DMS114 treated with DMSO at 0.1 percent for 48 hours (cell line): ENCODE results near the gene TNIK.

ENCODE experiments used
- DNase-seq: peaks from one replicate; lab custom pipeline; 2025; ENCODE audit not compliant: unreplicated experiment; lab: John Stamatoyannopoulos, UW

The TNIK gene

GRCh38 chr3:171286580-171287249, 173.5 kb downstream of the TNIK start:
- no peak for DNase-seq

- no peak for DNase-seq
These were observed 174.9 kb downstream of the TNIK start for GRCh38 chr3:171285287-171285686.

GRCh38 chr3:171284308-171285075, 175.7 kb downstream of the TNIK start:
- DNase-seq, result no peak

DNA sequence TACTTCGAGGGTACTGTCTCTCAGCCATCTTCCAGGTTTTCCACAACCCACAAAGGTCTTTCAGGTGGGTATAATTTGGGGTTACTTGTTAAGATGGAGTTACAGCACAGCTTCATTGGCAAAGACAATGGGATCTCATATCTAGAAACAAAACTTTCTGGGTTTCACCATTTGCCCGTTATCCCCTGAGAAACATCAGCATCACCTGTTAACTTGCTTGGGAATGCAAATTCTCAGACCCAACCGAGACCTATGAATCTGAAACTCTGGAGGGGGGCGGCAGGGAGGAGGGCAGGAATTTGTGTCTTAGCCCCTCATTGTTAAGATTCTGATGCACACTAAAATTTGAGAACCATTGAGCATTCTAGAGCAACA, 176.4 kb downstream of the TNIK start:
- no peak for DNase-seq

- no peak for DNase-seq
These were observed 176.9 kb downstream of the TNIK start for GRCh38 chr3:171283183-171283847.

DNA sequence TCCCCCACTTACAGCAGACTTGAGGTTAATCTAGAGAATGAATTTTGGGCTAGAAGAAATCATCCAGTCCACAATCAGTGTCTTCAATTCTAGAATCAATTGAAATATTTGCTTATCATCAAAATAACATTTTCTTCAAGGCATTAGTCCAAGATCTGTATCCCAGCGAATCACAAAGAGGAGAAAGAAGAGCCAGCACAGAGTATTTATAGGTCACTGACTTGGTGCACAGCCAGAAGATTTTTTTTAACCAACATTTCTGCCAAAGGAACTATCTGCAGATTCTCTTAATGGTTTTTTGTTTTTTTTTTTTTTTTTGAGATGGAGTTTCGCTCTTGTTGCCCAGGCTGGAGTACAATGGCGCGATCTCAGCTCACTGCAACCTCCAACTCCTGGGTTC, 178.2 kb downstream of the TNIK start:
- DNase-seq, result no peak

GRCh38 chr3:171281256-171281992, 178.8 kb downstream of the TNIK start:
- DNase-seq, result no peak

DNA sequence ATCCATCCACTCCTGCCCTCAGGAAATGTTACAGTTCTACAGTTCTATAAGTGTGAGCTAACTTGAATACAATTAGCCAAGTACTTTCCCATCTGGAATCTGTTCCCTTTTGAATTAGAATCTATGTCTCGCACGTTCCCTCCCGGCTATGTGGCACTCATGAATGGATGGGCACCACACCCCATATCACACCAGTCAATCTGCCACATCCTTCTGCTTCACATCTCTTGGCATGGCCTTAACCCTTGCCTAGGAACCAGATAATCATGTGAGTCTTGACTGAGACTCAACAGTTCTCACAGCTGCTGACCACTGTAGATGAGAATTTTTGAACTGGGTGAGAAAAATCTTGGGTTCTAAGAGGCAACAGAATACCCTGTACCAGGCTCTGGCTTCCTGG, 180.2 kb downstream of the TNIK start:
- DNase-seq, result no peak

DNA sequence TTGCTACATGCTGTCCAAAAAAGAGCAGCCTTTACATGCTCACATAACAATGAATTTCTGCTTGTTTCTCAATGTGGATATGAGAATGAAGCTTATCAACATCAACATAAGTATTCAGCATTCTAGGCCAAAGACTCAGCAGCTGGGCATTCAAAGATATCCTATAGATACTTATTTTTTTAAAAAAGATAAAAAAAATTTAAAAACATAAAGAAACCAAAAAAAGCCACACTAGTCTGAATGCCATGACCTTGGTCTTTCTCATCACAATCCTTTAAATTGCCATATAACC, 182.0 kb downstream of the TNIK start:
- DNase-seq, result no peak

DNA sequence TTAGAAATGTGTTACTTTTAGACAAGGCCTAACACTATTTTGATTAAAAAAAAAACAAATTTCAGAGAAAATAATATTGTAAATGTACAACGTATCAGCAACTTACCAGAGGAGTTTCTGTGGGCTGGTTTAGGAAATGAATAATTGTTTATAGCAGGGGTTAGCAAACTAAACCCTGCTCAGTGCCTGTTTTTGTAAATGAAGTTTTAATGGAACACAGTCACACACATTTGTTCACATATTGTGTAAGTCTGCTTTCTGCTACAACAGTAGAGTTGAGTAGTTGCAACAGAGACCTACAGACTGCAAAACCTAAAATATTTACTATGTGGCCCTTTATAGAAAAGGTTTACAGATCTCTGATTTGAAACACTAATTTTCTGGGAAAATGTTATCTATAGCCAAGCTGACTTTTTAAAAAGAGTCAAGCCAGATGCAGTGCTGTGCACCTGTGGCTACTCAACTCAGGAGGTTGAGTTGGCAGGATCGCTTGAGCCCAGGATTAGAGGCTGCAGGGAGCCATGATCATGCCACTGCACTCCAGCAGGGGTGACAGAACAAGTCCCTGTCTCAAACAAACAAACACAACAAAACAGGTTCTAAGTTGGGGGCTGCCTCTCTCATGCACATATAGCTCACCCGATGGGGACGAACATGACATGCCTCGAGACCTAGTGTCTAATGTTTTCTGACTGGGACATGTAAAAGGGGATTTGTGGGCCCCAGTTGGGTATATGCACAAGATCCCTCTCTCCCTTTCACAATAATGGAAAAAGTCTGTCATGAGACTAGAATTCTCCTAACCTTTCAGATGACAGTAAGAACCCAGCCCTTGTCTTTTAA, 182.5 kb downstream of the TNIK start:
- DNase-seq, result no peak

DNA sequence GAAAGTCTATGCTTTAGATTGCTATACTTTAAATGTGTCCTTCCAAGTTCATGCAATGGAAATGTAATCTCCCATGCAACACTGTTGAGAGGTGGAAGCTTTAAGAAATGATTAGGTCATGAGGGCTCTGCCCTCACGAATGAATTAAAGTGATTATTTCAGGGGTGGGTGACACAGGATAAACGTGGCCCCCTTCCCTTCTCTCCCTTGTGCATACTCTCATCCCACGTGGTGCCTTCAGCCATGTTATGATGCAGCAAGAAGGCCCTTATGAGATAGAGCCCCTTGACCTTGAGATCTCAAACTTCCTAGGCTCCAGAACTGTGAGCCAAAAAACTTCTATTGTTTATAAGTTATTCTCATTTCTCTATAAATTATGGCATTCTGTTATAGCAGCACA, 183.3 kb downstream of the TNIK start:
- no peak for DNase-seq

GRCh38 chr3:171274222-171274621, 186.0 kb downstream of the TNIK start:
- DNase-seq, result no peak

DNA sequence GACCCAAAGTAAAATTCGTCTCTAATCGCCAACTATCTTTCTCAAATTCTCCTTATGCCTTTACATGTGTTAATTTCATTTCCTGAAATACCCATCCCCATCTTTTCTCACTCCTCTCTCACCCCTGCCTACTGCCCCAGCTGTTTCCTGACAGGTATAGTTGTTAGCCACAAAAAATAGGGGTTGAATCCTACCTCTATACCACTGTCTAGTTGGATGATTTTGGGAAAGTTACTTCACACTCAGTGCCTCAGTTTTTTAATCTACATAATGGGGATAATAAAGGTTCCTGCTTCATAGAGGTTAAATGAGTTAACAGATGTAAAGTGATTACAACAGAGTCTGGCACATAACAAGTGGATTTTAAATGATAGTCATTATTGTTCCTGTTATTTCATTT, 189.7 kb downstream of the TNIK start:
- DNase-seq, result no peak

DNA sequence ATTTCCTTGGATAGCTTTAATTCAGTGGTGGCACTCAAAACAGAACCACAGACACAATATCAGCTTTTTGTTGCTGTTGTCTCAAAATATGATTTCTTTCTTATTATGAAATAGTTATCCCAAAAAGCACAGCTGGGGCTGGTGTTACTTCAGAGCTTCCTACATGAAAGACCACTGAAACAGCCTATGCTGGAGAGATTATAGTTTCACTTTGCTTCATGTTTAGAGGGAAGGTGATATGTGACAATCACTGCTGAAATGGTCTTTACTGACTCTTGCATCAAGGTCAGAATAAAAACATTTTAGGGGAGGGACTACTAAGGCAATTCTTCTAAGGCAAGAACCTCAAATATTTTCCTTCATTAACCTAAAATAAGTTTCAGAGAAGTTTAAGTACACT, 190.7 kb downstream of the TNIK start:
- no peak for DNase-seq

GRCh38 chr3:171268677-171269076, 191.5 kb downstream of the TNIK start:
- no peak for DNase-seq

- no peak for DNase-seq
These were observed 193.1 kb downstream of the TNIK start for GRCh38 chr3:171267104-171267503.

GRCh38 chr3:171266740-171267073, 193.5 kb downstream of the TNIK start:
- DNase-seq, result no peak

DNA sequence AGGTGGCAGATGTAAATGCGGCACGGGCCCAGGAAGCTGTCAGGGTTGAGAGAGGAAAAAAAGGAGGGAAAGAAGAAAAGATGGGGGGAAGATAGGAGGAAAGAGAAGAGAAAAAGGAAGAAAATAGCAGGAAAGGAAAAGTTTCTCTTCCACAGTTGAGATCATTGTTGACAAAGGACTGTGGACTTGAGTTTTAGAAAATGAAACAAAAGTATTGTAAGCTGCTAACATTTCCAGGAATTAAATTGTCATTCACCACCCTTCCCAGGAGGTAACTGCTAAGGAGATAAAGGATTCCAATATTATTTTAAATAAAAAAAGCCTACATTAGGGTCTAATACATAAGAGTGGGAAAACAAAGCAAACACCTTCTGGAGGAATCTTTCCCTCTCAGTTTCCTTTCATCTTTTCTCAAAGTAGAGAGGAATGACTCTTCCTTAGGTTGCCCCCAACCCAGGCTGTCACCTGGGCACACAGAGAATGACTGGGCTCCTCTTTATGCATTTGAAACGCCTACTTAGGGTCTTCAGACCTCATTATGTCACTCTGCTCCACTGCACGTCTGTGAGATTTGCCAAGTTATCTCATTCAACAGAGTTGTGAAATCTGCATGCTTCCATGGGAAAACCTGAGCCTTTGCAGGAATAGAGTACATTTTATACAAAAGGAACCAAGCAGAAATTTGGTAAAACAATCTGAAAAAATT, 194.0 kb downstream of the TNIK start:
- DNase-seq, result no peak

DNA sequence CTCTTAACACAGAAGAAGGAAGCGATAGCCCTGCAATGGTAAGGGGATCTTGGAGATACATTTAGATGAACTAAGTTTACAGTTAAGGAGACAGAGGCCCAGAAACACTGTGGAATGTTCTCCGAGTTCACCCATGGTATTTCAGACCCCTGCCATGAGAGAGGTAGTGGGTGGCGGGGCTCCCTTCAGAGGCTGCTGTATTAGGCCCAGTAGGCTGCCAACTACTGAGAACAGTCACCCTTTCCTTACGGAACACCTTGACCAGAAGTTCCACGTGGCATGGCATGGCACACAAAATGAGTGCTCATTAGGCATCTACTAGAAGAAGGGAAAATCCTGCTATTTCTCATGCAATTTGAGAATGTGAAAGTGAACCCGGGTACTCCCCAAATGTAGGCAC, 195.4 kb downstream of the TNIK start:
- DNase-seq, result no peak

GRCh38 chr3:171262431-171262830, 197.8 kb downstream of the TNIK start:
- no peak for DNase-seq
